Esophagus squamous epithelium (tissue), 5 donors: ENCODE results near the gene TPSB2. TPM values are rescaled to one million over a fixed set of nuclear protein-coding genes. Genes with fewer than 3 reads are reported as not detected.
"Not testable (repeated sequence)": the region's sequence is repeated elsewhere in the genome, so short reads cannot be mapped to it uniquely, and the experiment has no call there.

Experiments
- DNase-seq: peaks from one replicate; lab custom pipeline; 2025; lab: John Stamatoyannopoulos, UW
- H3K27ac ChIP-seq, 4 donors: fragments of 200-600 bp; sonication (generic); one replicate each; pipeline ENCODE4 v1.5.1; 2016 to 2019; ENCODE audit warnings: mild to moderate bottlenecking in 1 of 4
- H3K27me3 ChIP-seq, 4 donors: fragments of 200-600 bp; sonication (generic); 1 replicate in 3 of 4; 2 replicates in 1 of 4; pipeline versions ENCODE4 v1.5.1 to v1.6.0; 2017 to 2021; ENCODE audit warnings: antibody characterized with exemption in 1 of 4
- H3K36me3 ChIP-seq, 3 donors: fragments of 200-600 bp; sonication (generic); one replicate each; pipeline ENCODE4 v1.5.1; 2016 to 2019
- H3K4me1 ChIP-seq, 3 donors: fragments of 200-600 bp; sonication (generic); one replicate each; pipeline ENCODE4 v1.5.1; 2017 to 2019
- H3K4me3 ChIP-seq, 4 donors: fragments of 200-600 bp; sonication (generic); 1 replicate in 3 of 4; 2 replicates in 1 of 4; pipeline ENCODE4 v1.5.1; 2016 to 2019; ENCODE audit warnings: mild to moderate bottlenecking in 2 of 4, moderate library complexity in 1 of 4
- H3K9me3 ChIP-seq, 3 donors: fragments of 200-600 bp; sonication (generic); one replicate each; pipeline ENCODE4 v1.5.1; 2016 to 2019
- CTCF ChIP-seq, 6 experiments: fragments of 450-650 bp in 4 of 6; fragments of 200-600 bp in 2 of 6; sonication (generic) in 2 of 6; IDR thresholded peaks; one replicate each; pipeline ENCODE4 v1.5.1; 2016 to 2019; ENCODE audit warnings: antibody characterized with exemption in 6 of 6, mild to moderate bottlenecking in 4 of 6, moderate library complexity in 4 of 6
- POLR2A ChIP-seq, 4 donors: fragments of 450-650 bp; IDR thresholded peaks; one replicate each; pipeline ENCODE4 v1.6.1; 2017; ENCODE audit warnings: antibody characterized with exemption in 4 of 4, mild to moderate bottlenecking in 4 of 4, moderate library complexity in 3 of 4
- WGBS, 2 donors: methylation state at CpG; one replicate each; pipeline ENCODE4 v1.1.5; 2018; 5-methylcytosine and 5-hydroxymethylcytosine counted together
- intact Hi-C: fragments of 100-400 bp; cut with DNase I; formaldehyde crosslinking; loops from one replicate; pipeline ENCODE4 v1.15.0; 2022
- total RNA-seq, 4 donors: library from RNA; depleted of rRNA; stranded (reverse); fragments of >200 nt; gene quantifications; one replicate each; pipeline ENCODE4 v1.1.0, GENCODE V29; 2016
- donor health status: DM: yes; HTN: yes; CAD: no.

The TPSB2 gene
- total RNA-seq, 4 donors from 2014 or later = 4.0 to 537 (median 20.2) TPM

- DNase-seq = no peak
- Histone ChIP-seq H3K4me3 (no peak overlapping the region), H3K9me3 (no peaks in the 10 kb centered on the region), H3K27me3 (peaks cover 0 to 12% (median 0%) of the 10 kb centered on the region in 4 donors), H3K27ac (no peak overlapping the region), H3K36me3 (no peaks in the 10 kb centered on the region), H3K4me1 (peaks cover 0 to 4% (median 0%) of the 10 kb centered on the region in 3 donors)
- intact Hi-C loops = no loop called here
- TF ChIP-seq CTCF (IDR thresholded peaks at IDR 0.05) (no peak), POLR2A (IDR thresholded peaks at IDR 0.05) (no peak)
- WGBS, 2 donors = 83% methylated on average over 8 of the region's 19 CpGs
Observed at GRCh38 chr16:1199347-1200013, 30.5 kb downstream of the TPSB2 start.

GRCh38 chr16:1198671-1199346 is 31.2 kb downstream of the TPSB2 start:
- Histone ChIP-seq H3K4me1 (peaks cover 0 to 11% (median under 1%) of the 10 kb centered on the region in 3 donors), H3K27me3 (peaks cover 0 to 19% (median 0%) of the 10 kb centered on the region in 4 donors)
- intact Hi-C loops, DNase-seq, H3K9me3 ChIP-seq, H3K4me3 ChIP-seq, H3K27ac ChIP-seq, H3K36me3 ChIP-seq: not testable (repeated sequence)
- WGBS, 2 donors = 81 to 88% methylated on average over 12 to 13 of the region's 44 CpGs

- Histone ChIP-seq H3K27me3 (peaks cover 0 to 21% (median 0%) of the 10 kb centered on the region in 4 donors), H3K9me3 (no peaks in the 10 kb centered on the region), H3K4me1 (peaks cover 0 to 17% (median 3%) of the 10 kb centered on the region in 3 donors), H3K36me3 (no peaks in the 10 kb centered on the region), H3K27ac (no peak overlapping the region), H3K4me3 (no peak overlapping the region)
- intact Hi-C loops = no loop called here
- WGBS, 2 donors = 73 to 75% methylated on average over 4 to 10 of the region's 18 CpGs
- DNase-seq = no peak
- TF ChIP-seq CTCF (IDR thresholded peaks at IDR 0.05) (no peak), POLR2A (IDR thresholded peaks at IDR 0.05) (no peak)
Observed at GRCh38 chr16:1198194-1198593, 31.8 kb downstream of the TPSB2 start.

- DNase-seq = no peak
- intact Hi-C loops = no loop called here
- no peaks in the 10 kb centered on the region for H3K9me3 ChIP-seq
Observed at GRCh38 chr16:1197237-1197866, 32.6 kb downstream of the TPSB2 start.

GRCh38 chr16:1196494-1196893 is 33.5 kb downstream of the TPSB2 start:
- TF ChIP-seq CTCF (IDR thresholded peaks at IDR 0.05) (no peak), POLR2A (IDR thresholded peaks at IDR 0.05) (no peak)
- 33 to 69% methylated on average over 7 to 8 of the region's 11 CpGs for WGBS, 2 donors
- peaks cover 0 to 28% (median 6%) of the 10 kb centered on the region in 3 donors for H3K4me1 ChIP-seq
- intact Hi-C loops = no loop called here
- H3K27me3 ChIP-seq = peaks cover 0 to 21% (median 0%) of the 10 kb centered on the region in 4 donors
- no peak for DNase-seq
- H3K4me3 ChIP-seq = no peak overlapping the region
- H3K9me3 ChIP-seq = no peaks in the 10 kb centered on the region
- no peaks in the 10 kb centered on the region for H3K36me3 ChIP-seq
- H3K27ac ChIP-seq = no peak overlapping the region

More at GRCh38 chr16:1197237-1197866, 32.6 kb downstream of the TPSB2 start:
- no peak overlapping the region for H3K27ac ChIP-seq
- H3K4me3 ChIP-seq = no peak overlapping the region
- H3K27me3 ChIP-seq = peaks cover 0 to 21% (median 0%) of the 10 kb centered on the region in 4 donors
- H3K4me1 ChIP-seq = peaks cover 0 to 23% (median 6%) of the 10 kb centered on the region in 3 donors
- H3K36me3 ChIP-seq = no peaks in the 10 kb centered on the region
- no peak for TF ChIP-seq POLR2A (IDR thresholded peaks at IDR 0.05)
- TF ChIP-seq CTCF (IDR thresholded peaks at IDR 0.05) = no peak
- 72% methylated on average over 7 of the region's 19 CpGs; no CpG with 5 or more reads in 1 of the 2 donors for WGBS, 2 donors
